Suppressor macrophage (primary cell): Measurements from ENCODE around the gene SYF2.
A peak's percentile ranks its signal among the peaks of the same experiment; 100 is the strongest.
"Not testable (repeated sequence)": the region's sequence is repeated elsewhere in the genome, so short reads cannot be mapped to it uniquely, and the experiment has no call there.

ENCODE experiments used
- DNase-seq, 4 experiments: peaks; one replicate each; pipeline ENCODE4 v3.0.0-alpha.2; 2020 to 2022
- total RNA-seq, 17 experiments: gene quantifications; one replicate each; lab custom pipeline; 2026; ENCODE audit warnings: mixed read lengths in 6 of 17, inconsistent platforms in 3 of 17; lab: John Stamatoyannopoulos, UW

SYF2 gene
- 18.6 to 42.9 (median 31.8) reads per million in 17 experiments for total RNA-seq

DNA sequence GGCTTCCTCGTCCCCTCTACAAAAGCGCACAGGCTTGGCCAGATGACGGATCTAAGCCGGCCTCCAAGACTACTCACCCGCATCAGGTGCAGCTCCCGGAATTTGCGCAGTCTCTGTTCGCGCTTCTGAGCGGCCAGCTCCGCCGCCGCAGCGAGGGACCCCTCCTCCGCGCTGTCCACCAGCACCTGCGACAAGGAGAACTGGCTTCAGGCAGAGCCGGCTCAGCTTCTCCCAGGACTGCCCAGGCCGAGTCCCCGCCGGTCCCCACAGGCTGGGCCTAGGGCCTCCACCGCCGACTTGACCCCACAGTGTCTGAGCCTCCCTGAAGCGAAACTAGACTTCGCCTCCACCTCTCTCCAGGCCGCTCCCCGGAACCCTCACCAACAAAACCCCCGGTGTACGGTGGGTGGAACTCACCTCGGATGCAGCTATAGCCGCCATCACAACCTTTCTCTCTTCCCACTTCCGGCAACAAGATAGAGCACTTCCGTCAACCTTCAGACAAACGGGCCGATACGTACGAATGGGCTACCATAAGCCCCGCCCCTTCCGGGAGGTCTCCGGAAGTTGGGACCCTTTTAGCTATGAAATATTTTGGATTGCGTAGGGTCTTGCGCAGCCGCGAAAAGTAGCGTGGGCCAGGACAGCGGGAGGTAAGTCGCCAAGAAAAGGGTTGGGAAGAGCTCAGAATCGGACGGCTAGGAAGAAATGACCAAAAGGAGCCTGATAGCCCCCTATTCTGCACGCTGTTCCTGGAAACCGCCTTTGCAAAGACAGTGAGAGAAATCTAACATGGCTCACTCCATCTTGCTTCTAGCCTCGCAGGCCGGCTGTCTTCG is at the start of gene SYF2:
TSS of gene SYF2 (minus strand) at position 476 of the 839 bp plus-strand sequence. CDS start at position 441, 35 bp downstream.
- DNase-seq, result peak; percentile 93 to 97 (median 96)

DNA sequence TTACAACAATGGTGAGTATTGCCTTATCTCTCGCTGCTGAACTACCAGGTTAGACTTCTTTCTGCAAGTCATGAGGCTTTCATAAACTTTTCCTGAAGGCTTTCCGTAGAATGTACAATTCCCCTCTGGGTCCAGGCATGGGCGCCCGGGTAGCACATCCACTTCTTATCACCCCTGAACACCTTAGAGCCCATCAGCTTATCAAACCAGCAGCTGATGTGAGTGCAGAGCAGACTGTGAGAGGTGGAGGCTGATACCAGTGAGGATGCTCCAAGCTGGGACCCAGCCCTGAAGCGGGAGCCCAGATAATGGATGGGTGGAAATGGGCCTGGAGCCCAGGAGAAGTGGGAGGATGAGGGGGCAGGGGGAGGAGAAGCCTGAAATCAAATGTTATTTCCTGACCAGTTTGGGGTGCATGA is 47.4 kb upstream of the SYF2 start:
- DNase-seq, result not testable (repeated sequence)

DNA sequence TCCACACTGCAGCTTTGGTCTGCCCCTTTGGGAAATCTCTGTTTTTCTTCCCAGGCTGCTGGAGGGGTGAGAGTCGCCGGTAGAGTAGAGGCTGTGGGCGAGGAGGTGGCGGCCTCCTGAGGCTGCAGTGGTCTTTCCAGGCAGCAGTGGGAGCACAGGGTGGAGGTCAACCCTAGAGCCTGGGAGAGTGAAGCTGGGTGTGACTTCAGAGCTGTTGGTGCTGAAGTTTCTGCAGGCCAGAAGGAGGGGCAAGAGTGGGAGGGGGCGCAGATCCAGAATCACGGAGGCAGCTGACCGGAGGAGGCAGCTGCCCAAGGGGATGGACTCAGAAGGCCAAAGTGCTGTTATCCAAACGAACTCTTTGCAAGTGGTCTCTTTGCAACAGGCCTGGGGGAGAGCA is 46.5 kb upstream of the SYF2 start:
- DNase-seq, result not testable (repeated sequence)

DNA sequence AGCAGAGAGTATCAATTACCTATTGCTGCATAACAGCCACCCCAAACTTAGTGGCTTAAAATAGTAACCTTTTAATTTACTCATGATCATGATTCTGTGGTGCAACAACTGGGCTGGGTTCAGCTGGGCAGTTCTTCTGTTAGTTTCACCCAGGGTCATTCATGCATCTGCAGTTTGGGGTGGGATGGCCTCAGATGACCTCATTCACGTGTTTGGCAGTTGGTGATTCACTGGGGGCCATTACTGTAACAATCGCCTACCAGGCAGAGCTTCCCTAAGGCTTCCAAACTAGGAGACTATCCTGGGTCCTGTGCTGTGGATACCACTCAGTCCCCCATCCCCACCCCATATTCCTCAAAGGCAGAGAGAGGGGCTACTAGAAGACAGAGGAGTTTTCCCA is 46.1 kb upstream of the SYF2 start:
- not testable (repeated sequence) for DNase-seq

DNA sequence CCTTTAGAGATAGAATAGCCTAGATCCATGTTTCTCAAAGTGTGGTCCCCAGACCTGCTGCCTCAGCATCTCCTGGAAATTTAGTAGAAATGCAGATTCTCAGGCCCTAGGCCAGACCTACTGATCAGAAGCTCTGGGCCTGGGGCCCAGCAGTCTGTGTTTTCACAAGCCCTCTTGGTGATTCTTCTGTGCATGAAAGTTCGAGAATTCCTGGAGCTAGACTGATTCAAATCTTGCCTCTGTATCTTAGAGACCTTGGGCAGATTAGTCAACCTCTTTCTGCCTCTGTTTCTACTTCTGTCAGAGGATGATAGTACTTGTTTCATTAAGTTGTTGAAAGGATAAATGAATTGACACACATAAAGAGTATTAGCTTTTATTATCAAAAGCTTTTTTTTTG is 45.0 kb upstream of the SYF2 start:
- DNase-seq, result not testable (repeated sequence)

DNA sequence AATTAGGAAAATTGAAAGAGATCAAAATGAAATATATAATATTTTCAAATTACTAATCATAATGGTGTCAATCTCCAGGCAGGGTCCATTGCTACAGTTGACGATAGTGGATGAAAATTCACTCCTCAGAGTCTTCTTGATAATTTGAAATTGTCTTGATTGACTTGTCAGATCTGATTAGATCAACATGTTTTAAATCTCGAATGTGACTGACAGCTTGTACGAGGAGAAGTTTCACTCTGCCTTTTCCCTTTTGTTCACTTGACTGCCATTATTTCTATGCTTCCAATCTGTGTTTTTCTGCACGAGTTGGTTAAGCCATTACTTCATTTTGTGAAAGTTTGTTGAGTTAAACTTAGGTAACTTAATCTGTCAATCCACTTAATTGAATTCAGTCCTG is 43.3 kb upstream of the SYF2 start:
- DNase-seq, result not testable (repeated sequence)

DNA sequence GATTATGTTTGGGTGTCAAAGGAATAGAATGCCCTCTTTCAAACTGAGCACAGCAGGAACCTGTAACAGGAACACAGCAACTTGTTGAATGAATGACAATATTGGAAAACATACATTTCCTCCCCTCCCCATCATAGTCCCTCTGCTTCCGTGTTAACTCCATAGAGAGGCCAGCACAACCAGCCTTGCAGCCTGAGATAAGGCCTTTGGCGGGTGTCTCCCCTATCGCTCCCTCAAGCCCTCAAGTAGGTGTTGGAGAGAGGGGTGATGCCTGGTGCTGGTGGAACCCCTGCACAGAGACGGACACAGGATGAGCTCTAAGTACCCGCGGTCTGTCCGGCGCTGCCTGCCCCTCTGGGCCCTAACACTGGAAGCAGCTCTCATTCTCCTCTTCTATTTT is 39.9 kb upstream of the SYF2 start, which contains the start of gene RHD:
TSS of gene RHD (plus strand) at position 272 of the 400 bp plus-strand sequence. CDS start at position 311, 39 bp downstream.
- not testable (repeated sequence) for DNase-seq

DNA sequence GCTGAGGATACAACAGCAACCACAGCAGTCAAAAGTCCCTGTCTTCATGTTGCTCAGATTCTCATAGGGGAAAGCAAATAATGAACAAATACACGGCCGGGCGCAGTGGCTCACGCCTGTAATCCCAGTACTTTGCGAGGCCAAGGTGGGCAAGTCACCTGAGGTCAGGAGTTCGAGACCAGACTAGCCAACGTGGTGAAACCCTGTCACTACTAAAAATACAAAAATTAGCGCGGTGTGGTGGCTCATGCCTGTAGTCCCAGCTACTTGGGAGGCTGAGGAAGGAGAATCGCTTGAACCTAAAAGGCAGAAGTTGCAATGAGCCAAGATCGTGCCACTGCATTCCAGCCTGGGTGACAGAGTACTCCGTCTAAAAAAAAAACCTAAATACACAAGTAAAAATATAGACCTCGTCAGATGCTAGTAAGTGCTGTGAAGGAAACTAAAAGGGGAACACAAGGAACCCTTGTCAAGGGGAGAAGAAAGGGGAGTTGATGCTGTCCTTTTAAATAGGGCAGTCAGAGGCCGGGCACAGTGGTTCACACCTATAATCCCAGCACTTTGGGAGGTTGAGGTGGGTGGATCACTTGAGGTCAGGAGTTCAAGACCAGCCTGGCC is 36.0 kb upstream of the SYF2 start:
- peak in 1 of 4 experiments; percentile 49 for DNase-seq

DNA sequence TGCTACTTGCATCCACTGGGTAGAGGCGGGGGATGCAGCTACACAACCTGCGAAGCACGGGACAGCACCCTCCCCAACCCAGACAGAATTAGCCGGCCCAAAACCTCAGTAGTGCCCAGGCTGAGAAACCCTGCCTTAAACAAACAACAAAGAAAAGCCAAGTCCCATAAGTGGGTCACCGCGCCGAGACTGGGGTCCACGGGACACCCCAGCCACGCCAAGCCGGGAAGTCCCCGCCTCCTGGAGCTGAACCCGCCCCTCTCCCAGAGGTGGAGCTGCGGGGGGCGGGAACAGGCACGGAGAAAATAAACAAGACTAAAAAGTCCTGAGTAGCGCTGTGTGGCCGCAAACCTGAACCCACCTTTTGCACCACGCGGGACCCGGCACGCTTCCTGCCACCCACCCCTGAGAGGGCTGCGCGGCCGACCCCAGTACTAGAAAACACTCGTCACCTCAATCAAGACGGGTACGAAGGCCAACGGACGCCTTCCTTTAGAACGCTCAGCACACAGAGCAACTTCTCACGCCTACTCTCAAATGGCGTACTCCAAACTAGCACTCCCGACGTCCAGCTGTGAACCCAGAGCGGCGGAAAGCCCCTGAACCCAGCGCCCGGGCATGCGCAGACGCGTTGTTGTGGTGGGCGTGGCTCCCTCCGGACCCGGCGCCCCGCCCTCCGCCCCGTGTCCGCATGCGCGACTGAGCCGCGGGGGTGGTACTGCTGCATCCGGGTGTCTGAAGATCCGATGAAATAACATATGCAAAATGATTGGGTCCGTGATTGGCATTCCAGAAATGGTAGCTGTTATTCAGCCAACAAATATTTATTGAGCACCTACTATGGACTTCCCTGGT is 35.2 kb upstream of the SYF2 start:
- peak; percentile 76 to 90 (median 85) for DNase-seq

DNA sequence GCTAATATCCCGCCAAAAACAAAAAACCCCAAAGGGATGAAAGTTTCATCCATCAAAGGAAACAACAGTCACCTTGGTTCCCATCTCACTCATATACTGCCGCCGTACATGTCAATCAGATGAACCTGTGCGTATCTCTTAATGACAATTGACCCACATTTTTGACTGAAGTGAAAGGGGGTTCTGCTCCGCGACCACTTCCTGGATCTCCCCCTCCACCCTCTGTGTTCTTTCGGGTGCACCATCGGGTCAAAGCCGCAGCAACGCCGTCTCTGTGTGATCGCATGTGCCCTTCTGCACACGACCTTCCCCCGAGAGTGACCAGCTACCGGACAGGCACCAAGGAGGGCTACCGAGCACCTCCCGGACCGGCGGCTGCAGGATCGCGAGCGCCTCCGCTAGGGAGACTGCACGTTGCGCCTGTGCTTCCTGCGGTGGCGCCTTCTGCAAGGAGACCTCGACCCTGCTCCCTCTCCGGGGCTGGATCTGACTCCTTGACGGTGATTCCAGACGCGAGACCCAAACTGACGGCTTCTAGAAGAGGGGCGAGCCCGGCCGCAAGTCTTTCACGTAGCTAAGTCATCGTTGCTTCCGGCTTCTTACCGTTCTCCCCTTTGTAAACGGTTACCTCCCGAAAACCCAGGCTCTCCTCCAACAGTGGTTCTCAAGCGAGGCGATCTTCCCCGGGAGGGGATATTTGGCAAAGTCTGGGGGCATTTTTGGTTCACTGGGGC is 34.4 kb upstream of the SYF2 start:
- not testable (repeated sequence) for DNase-seq

DNA sequence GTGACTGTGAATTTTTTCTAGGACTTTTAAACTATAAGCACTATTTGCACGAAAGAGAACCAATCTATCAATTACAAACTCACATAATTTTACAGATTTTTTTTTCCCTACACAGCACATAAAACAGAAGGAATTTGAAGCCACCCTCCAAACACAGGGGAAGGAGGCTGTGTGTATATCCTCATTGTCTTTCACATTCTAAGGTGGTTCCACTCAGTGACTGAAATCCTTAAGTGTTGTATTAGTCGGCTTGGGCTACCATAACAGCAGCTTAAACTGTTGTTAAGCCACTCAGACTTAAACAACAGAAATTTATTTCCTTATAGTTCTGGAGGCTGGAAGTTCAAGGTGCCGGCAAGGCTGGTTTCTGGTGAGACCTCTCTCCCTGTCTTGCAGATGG is 28.0 kb upstream of the SYF2 start:
- DNase-seq, result not testable (repeated sequence)

DNA sequence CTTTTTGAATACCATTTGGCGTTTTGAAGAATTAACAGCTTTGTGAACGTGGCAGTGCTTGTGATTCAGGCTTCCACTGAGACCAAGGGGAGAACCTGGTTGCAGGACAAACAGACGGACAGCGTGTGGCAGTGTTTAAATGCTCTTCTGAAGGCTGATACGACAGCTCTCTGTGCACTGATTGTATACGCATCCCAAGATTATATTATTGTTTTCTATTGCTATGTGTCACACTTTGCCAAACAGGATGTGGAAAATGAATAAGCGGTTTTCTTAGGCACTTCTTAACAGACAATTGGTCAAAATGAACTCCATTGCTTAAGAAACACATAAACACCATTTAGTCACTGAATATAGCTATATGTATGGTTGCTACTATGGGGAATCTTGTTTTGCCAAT is 27.5 kb upstream of the SYF2 start:
- peak in 1 of 4 experiments; percentile 39 for DNase-seq

DNA sequence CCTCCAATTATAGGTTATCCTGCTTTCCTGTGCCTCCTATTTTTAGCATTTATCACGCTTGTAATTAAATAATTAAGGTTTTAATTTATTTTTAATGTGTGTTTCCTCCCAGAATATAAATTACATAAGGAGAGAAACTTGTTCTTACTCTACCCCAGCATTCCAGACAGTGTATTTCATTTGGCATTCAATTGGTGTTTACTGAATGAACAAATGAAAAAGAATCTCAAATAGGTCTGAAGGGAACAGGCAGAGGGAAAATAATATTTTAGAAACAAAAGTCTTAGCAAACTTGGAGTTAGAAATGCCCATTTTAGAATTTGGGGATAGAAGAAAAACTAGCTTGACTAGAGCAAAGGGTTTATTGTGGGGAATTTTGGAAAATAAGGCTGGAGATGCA is 24.9 kb upstream of the SYF2 start:
- DNase-seq, result no peak

DNA sequence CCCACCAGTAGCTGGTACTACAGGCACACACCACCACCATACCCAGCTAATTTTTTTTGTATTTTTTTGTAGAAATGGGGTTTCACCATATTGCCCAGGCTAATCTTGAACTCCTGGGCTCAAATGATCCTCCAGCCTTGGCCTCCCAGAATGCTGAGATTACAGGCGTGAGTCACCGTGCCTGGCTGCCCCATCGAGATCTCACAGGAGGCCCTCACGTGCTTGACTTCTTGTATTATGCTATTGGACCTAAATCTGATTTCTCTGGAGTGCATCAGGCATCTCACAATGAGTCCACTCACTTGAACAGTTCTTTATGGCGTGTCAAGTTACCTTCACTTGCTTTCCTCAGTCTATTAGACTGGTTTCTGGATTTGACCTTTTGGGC is 24.3 kb upstream of the SYF2 start:
- no peak for DNase-seq

DNA sequence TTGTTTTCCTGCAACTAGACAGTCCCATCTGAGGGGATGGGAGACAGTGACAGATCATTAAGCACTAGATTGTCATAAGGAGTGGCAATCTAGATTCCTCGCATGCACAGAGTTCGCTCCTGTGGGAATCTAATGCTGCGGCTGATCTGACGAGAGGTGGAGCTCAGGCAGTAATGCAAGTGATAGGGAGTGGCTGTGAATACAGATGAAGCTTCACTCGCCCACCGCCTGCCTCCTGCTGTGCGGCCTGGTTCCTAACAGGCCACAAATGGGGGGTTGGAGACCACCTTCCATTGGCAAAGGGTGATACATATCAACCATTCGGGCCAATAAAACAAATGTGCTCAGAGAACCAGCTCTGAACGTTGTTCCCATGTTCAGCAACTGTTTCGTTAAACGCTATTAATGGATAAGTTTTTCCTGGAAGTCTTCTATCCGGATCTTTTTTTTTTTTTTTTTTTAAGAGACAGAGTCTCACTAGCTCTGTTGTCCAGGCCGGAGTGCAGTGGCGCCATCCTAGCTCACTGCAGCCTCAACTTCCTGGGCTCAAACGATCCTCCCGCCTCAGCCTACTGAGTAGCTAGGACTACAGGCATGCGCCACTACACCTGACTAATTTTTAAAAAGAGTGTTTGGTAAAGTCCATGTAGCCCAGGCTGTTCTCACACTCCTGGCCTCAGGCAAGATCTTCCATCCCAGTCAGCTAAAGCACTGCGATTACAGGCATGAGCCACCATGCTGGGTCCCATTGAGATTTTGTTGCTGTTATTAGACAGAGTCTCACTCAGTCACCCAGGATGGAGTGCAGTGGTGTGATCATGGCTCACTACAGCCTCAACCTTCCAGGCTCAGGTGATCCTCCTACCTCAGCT is 23.6 kb upstream of the SYF2 start:
- DNase-seq, result no peak

DNA sequence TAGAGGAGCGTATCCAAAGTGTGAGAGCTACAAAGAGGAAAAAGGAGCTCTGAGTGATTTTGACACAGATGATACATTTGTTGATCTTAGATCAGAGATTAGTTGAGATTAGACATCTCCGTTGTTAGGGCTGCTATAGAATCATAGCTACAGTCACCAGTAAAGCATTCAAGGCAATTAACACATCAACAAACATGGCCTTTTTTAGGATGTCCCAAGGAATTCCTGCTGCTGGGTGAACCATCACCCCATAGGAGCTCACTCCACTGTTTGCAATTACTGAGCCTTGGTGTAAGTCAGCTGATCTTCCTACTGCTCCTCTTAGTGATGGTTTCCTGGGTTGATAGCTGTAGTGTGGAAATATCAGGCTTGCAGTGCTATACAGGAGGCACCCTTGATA is 21.6 kb upstream of the SYF2 start:
- DNase-seq, result no peak

DNA sequence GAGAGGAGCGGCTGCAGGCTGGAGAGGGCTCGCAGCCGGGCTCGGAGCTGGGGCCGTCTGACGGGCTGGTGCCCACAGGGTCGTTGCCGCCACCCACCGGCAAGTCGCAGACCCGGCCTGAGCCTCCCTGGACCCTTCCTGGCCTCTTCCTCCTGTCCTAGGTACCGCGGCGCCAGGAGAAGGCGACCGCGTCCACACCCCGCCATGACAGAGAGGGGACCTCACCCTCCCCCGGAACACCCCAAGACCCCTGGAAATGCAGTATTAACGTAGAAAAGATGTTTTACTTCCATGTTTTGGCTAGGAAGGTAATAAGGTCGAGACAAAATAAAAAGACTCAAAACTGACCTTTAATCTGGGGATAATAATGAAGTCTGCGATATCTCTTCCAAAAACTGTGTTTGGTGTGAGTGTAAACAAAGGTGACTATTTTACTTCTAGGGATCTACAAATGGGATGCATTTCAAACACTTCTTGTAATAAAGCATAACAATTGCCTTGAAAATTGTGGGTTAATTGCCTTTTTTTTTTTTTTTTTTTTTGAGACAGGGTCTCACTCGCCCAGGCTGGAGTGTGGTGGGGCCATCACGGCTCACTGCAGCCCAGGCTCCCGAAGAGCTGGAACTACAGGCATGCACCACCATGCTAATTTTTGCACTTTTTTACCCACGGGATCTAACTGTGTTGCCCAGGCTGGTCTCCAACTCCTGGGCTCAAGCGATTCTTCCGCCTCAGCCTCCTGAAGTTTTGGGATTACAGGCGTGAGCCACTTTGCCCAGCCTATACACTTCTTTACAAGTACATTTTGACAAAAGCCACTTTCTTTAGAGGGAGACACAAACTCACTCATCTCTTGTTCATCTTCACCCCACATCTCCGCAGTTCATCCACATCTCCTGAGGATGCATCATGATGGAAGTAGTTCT is 15.8 kb upstream of the SYF2 start:
- DNase-seq, result no peak

DNA sequence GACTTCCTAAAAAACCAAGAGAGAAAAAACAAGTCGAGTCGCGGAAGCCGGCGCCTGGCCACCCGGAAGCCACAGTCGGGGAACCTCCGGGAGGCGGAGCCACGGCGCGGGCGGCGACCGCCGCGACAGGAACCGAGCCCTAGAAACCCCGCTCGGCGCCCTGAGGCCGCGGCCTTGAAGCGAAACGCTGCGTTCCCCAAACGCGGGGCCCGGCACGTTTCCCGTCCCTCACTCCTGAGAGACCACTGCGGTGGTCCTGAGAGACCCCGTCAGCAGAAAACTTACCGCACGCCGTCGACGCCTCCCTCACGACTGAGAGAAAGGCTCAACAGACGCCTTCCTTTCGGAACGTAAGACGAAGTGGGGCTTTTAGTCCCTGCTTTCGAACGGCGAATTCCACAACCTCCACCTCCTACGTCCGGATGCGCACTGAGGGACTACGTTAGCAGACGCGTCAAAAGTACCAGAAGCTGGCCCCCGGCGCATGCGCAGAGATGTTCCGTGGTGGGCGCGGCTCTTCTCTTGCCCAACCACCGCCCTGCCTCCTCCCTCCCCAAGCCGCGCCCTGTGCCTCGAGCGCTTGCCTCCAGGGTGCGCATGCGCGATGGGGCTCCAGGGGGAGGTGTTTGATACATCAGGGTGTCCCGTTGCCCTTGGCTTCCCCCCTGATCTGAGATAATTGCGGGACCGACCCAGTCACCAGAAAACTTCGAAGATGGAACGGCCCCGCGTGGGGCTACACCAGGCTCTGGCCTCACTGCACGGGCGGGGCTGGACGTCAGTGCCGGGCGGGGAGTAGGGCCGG is 14.9 kb upstream of the SYF2 start, which contains the start of gene RSRP1:
TSS of gene RSRP1 (minus strand) at position 431 of the 805 bp plus-strand sequence. CDS start 491 bp downstream, outside the sequence.
- peak; percentile 100 for DNase-seq

DNA sequence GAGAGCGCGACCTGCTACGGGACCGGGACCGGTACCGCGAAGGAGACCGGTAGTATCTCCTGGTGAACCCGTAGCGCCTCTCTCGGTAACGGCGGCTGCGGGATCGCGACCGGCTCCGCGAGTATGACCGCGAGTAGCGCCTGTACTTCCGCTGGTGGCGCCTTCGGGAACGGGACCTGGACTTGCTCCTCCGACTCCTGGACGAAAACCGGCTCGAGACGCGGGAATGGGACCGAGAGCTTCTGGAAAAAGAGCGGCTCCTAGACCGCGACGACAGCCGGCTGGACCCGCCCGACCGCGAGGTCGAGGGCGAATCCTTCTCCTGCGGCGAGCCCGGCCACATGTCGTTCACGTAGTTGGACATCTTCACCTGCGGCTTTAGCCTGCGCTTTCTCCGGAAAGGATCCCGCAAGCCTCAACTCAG is 14.3 kb upstream of the SYF2 start:
- peak; percentile 8 to 49 (median 30) for DNase-seq
